ENCODE data around the gene FEZF1. TPM values are rescaled to one million over a fixed set of nuclear protein-coding genes. Genes with fewer than 3 reads are reported as not detected.

FEZF1 gene
- total RNA-seq (2014; rRNA removed; shearing (Covaris generic)) (not detected in 2 replicates), total RNA-seq (2022) (not detected in 2 replicates), Bru-seq, nascent RNA (not detected), BruChase-seq, experiment 1, labeled RNA remaining after a 6-hour chase (not detected), BruChase-seq, experiment 2, labeled RNA remaining after a 2-hour chase (not detected)
- long read RNA-seq, result 0 reads

DNA sequence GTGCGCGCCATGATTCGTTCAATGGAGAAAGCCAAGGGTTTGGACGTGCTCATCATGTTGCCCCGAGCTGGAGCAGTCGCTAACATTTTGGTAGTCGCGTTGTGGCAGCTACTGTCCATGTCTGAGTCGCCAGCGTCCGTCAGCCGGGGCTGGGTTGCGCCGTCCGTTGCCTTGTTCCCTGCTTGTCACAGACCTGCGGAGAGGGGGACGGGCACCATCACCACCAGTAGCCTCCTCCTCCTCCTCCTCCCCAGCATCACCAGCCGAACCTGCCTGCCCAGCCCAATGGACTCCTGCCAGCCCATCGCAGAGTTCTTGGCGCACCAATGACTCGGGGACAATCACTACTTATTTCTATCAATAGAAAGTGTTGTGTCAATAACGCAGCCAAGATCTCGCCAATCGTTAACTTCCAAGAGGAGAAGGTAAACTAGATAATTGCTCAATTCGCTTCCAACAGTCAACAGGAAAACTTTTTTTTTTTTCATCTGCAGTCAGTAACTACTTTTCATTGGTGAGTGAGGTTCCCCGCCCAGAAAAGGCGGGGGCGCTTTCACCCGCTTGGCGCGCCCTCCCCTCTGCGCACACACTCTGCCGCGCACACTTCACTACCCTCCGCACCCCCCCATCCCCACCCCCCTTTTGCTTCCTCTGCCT, at the start of gene FEZF1:
FEZF1 (minus strand) TSS at position 432 of the 657 bp plus-strand sequence; CDS start at position 119, 313 bp downstream.
- H3K79me2 ChIP-seq (ENCODE audit: insufficient read depth, low read depth, low read length), result no peaks in the 10 kb centered on the region
- no peak for DNase-seq (ENCODE audit: low spot score)
- H3K36me3 ChIP-seq (ENCODE audit: insufficient read depth, low read length), result no peaks in the 10 kb centered on the region
- H3K9me2 ChIP-seq (ENCODE audit: insufficient read depth, low read length), result no peaks in the 10 kb centered on the region
- no peak within 1 kb of the TSS for H3K4me3 ChIP-seq (ENCODE audit: low read depth, low read length, poor library complexity, severe bottlenecking)
- no peaks in the 10 kb centered on the region for H3K4me1 ChIP-seq (ENCODE audit: insufficient read depth, low read length, poor library complexity, severe bottlenecking)
- BruUV-seq (replicated peaks), result no TSS peak
- H2AFZ ChIP-seq (ENCODE audit: low read length), result no peak within 1 kb of the TSS
- CTCF ChIA-PET (ENCODE audit: unreplicated experiment), result no interaction called here
- no peaks in the 10 kb centered on the region for H3K9me3 ChIP-seq (ENCODE audit: low read length)
- POLR2A ChIA-PET, result no interaction called here
- H3K27ac ChIP-seq (ENCODE audit: low read depth, low read length, poor library complexity, severe bottlenecking), result no peak within 1 kb of the TSS
- no peak within 1 kb of the TSS for H3K4me2 ChIP-seq (ENCODE audit: low read length)
- intact Hi-C loops (cut with micrococcal nuclease; ENCODE audit: unreplicated experiment), result no loop called here
- TF ChIP-seq, protein P1, sequence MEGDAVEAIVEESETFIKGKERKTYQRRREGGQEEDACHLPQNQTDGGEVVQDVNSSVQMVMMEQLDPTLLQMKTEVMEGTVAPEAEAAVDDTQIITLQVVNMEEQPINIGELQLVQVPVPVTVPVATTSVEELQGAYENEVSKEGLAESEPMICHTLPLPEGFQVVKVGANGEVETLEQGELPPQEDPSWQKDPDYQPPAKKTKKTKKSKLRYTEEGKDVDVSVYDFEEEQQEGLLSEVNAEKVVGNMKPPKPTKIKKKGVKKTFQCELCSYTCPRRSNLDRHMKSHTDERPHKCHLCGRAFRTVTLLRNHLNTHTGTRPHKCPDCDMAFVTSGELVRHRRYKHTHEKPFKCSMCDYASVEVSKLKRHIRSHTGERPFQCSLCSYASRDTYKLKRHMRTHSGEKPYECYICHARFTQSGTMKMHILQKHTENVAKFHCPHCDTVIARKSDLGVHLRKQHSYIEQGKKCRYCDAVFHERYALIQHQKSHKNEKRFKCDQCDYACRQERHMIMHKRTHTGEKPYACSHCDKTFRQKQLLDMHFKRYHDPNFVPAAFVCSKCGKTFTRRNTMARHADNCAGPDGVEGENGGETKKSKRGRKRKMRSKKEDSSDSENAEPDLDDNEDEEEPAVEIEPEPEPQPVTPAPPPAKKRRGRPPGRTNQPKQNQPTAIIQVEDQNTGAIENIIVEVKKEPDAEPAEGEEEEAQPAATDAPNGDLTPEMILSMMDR (conservative IDR thresholded peaks at IDR 0.05; ENCODE audit: low read length), result no peak
- TF ChIP-seq EZH2phosphoT487 (IDR thresholded peaks at IDR 0.05; ENCODE audit: borderline replicate concordance, low read depth, low read length), result no peak
- no peaks in the 10 kb centered on the region for H4K20me1 ChIP-seq (ENCODE audit: insufficient read depth, low read length)

- Histone ChIP-seq H3K79me2 (ENCODE audit: insufficient read depth, low read depth, low read length) (no peaks in the 10 kb centered on the region), H2AFZ (ENCODE audit: low read length) (no peak overlapping the region), H3K36me3 (ENCODE audit: insufficient read depth, low read length) (no peaks in the 10 kb centered on the region), H3K9me3 (ENCODE audit: low read length) (no peaks in the 10 kb centered on the region), H4K20me1 (ENCODE audit: insufficient read depth, low read length) (no peaks in the 10 kb centered on the region), H3K4me1 (ENCODE audit: insufficient read depth, low read length, poor library complexity, severe bottlenecking) (no peaks in the 10 kb centered on the region), H3K4me3 (ENCODE audit: low read depth, low read length, poor library complexity, severe bottlenecking) (no peak overlapping the region), H3K9me2 (ENCODE audit: insufficient read depth, low read length) (no peaks in the 10 kb centered on the region), H3K27ac (ENCODE audit: low read depth, low read length, poor library complexity, severe bottlenecking) (no peak overlapping the region), H3K4me2 (ENCODE audit: low read length) (no peak overlapping the region)
- intact Hi-C loops (cut with micrococcal nuclease; ENCODE audit: unreplicated experiment), result no loop called here
- ChIA-PET POLR2A (interaction anchor here (1.1 kb wide), 1 partner anchor 1049 kb away, joined by 3 read pairs; no protein-coding TSS in a partner anchor), CTCF (ENCODE audit: unreplicated experiment) (no interaction called here)
- no TSS peak for BruUV-seq (replicated peaks)
- DNase-seq (ENCODE audit: low spot score), result no peak
- no peak for TF ChIP-seq EZH2phosphoT487 (IDR thresholded peaks at IDR 0.05; ENCODE audit: borderline replicate concordance, low read depth, low read length)
- TF ChIP-seq, protein P1 (conservative IDR thresholded peaks at IDR 0.05; ENCODE audit: low read length), result no peak
Measured at GRCh38 chr7:122352454-122352853, 47.9 kb upstream of the FEZF1 start.

DNA sequence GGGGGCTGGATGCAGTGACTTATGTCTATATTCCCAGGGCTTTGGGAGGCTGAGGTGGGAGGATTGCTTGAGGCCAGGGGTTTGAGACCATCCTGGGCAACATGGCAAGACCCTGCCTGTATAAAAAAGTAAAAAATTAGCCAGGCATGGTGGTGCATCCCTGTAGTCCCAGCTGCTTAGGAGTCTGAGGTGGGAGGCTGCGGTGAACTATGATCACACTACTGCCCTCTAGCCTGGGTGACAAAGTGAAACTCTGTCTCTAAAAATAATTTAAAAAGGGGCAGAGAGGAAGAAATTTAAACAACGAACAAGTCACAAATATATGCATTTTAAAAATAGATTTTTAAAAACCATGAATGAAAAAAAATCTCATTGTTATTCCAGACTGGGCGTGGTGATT, 46.2 kb upstream of the FEZF1 start:
- no TSS peak for BruUV-seq (replicated peaks)
- CTCF ChIA-PET (ENCODE audit: unreplicated experiment), result no interaction called here
- DNase-seq (ENCODE audit: low spot score), result no peak
- Histone ChIP-seq H3K79me2 (ENCODE audit: insufficient read depth, low read depth, low read length) (no peaks in the 10 kb centered on the region), H2AFZ (ENCODE audit: low read length) (no peak overlapping the region), H3K4me1 (ENCODE audit: insufficient read depth, low read length, poor library complexity, severe bottlenecking) (no peaks in the 10 kb centered on the region), H3K4me3 (ENCODE audit: low read depth, low read length, poor library complexity, severe bottlenecking) (no peak overlapping the region), H3K27ac (ENCODE audit: low read depth, low read length, poor library complexity, severe bottlenecking) (no peak overlapping the region), H3K4me2 (ENCODE audit: low read length) (no peak overlapping the region), H4K20me1 (ENCODE audit: insufficient read depth, low read length) (no peaks in the 10 kb centered on the region), H3K9me2 (ENCODE audit: insufficient read depth, low read length) (no peaks in the 10 kb centered on the region), H3K36me3 (ENCODE audit: insufficient read depth, low read length) (no peaks in the 10 kb centered on the region), H3K9me3 (ENCODE audit: low read length) (no peaks in the 10 kb centered on the region)
- POLR2A ChIA-PET, result no interaction called here
- TF ChIP-seq EZH2phosphoT487 (IDR thresholded peaks at IDR 0.05; ENCODE audit: borderline replicate concordance, low read depth, low read length), result no peak
- intact Hi-C loops (cut with micrococcal nuclease; ENCODE audit: unreplicated experiment), result no loop called here
